SK-N-SH treated with all-trans-retinoic acid at 6 μM for 48 hours (cell line): ENCODE measurements around the gene TBX1.

Source experiments
- ATAC-seq: fragments of 200-7000 bp; cut with Tn5 transposase; 3 replicates; pipeline ENCODE4 v1.9.1; 2020; ENCODE audit warnings: mild to moderate bottlenecking, moderate library complexity
- ARNTL ChIP-seq: fragments of 450-650 bp; formaldehyde crosslinking; IDR thresholded peaks from 2 replicates; pipeline ENCODE4 v1.5.0; 2020; ENCODE audit warnings: low read depth, mild to moderate bottlenecking, moderate library complexity, borderline replicate concordance
- BACH2 ChIP-seq: fragments of 250-450 bp; sonication (Bioruptor Pico); IDR thresholded peaks from 2 replicates; pipeline ENCODE4 v1.9.0; 2021; ENCODE audit warnings: mild to moderate bottlenecking, borderline replicate concordance
- CSRNP3 ChIP-seq: fragments of 250-450 bp; sonication (Bioruptor Pico); IDR thresholded peaks from 2 replicates; pipeline ENCODE4 v1.5.1; 2021; ENCODE audit warnings: mild to moderate bottlenecking, moderate library complexity
- ESRRG ChIP-seq: fragments of 250-450 bp; sonication (Bioruptor Pico); IDR thresholded peaks from 2 replicates; pipeline ENCODE4 v1.6.1; 2021; ENCODE audit warnings: mild to moderate bottlenecking
- GLIS3 ChIP-seq: fragments of 250-450 bp; sonication (Bioruptor Pico); IDR thresholded peaks from 2 replicates; pipeline ENCODE4 v1.5.0; 2020; ENCODE audit warnings: mild to moderate bottlenecking, moderate library complexity
- PATZ1 ChIP-seq: fragments of 250-450 bp; sonication (Bioruptor Pico); IDR thresholded peaks from 2 replicates; pipeline ENCODE4 v1.8.0; 2020; ENCODE audit warnings: mild to moderate bottlenecking, moderate library complexity, borderline replicate concordance
- POU6F1 ChIP-seq: fragments of 250-450 bp; sonication (Bioruptor Pico); IDR thresholded peaks from 2 replicates; pipeline ENCODE4 v1.8.0; 2021; ENCODE audit warnings: low read depth, mild to moderate bottlenecking, moderate library complexity, borderline replicate concordance
- PPARA ChIP-seq: fragments of 250-450 bp; sonication (Bioruptor Pico); IDR thresholded peaks from 2 replicates; pipeline ENCODE4 v1.5.0; 2020; ENCODE audit warnings: mild to moderate bottlenecking, borderline replicate concordance
- RARB ChIP-seq: fragments of 250-450 bp; sonication (Bioruptor Pico); IDR thresholded peaks from 2 replicates; pipeline ENCODE4 v1.8.0; 2021; ENCODE audit warnings: mild to moderate bottlenecking, moderate library complexity
- SNAI2 ChIP-seq: fragments of 250-450 bp; sonication (Bioruptor Pico); IDR thresholded peaks from 2 replicates; pipeline ENCODE4 v1.5.0; 2020; ENCODE audit warnings: mild to moderate bottlenecking, moderate library complexity
- TCF4 ChIP-seq: fragments of 250-450 bp; sonication (Bioruptor Pico); IDR thresholded peaks from 2 replicates; pipeline ENCODE4 v1.8.0; 2021; ENCODE audit warnings: mild to moderate bottlenecking, moderate library complexity, borderline replicate concordance
- ZC3H10 ChIP-seq: fragments of 250-450 bp; sonication (Bioruptor Pico); IDR thresholded peaks from 2 replicates; pipeline ENCODE4 v1.5.1; 2021; ENCODE audit warnings: mild to moderate bottlenecking, moderate library complexity
- ZFP3 ChIP-seq: fragments of 250-450 bp; sonication (Bioruptor Pico); IDR thresholded peaks from 2 replicates; pipeline ENCODE4 v1.5.0; 2020; ENCODE audit warnings: mild to moderate bottlenecking, moderate library complexity
- ZFP30 ChIP-seq: fragments of 450-650 bp; formaldehyde crosslinking; IDR thresholded peaks from 2 replicates; pipeline ENCODE4 v1.5.0; 2022; ENCODE audit warnings: mild to moderate bottlenecking, moderate library complexity
- ZNF565 ChIP-seq: fragments of 450-650 bp; formaldehyde crosslinking; conservative IDR thresholded peaks from 2 replicates; pipeline ENCODE4 v1.5.0; 2020; ENCODE audit warnings: low read depth, mild to moderate bottlenecking, moderate library complexity
- ZNF70 ChIP-seq: fragments of 450-650 bp; formaldehyde crosslinking; IDR thresholded peaks from 2 replicates; pipeline ENCODE4 v1.5.0; 2020; ENCODE audit warnings: mild to moderate bottlenecking, moderate library complexity
- ZNF8 ChIP-seq: fragments of 450-650 bp; formaldehyde crosslinking; IDR thresholded peaks from 2 replicates; pipeline ENCODE4 v1.5.0; 2020; ENCODE audit warnings: mild to moderate bottlenecking, moderate library complexity

TBX1 gene

GRCh38 chr22:19760058-19760950 lies at the start of gene TBX1:
Gene TBX1, plus strand, starts transcription at chr22:19760778. Its CDS starts 66 bp downstream, at chr22:19760844.
- no peak for ATAC-seq
- TF ChIP-seq POU6F1 (no peak), ARNTL (CRISPR knock-in tag) (no peak), GLIS3 (CRISPR knock-in tag) (no peak), TCF4 (CRISPR knock-in tag) (no peak), ZC3H10 (CRISPR knock-in tag) (no peak), PATZ1 (no peak)
- TF ChIP-seq, all 23 proteins: peak for 0

GRCh38 chr22:19713245-19713644 lies 47.3 kb upstream of the TBX1 start:
- ATAC-seq: no peak
- TF ChIP-seq GLIS3 (CRISPR knock-in tag): no peak
- TF ChIP-seq POU6F1: no peak
- TF ChIP-seq ZC3H10 (CRISPR knock-in tag): no peak
- no peak for TF ChIP-seq ZFP3 (CRISPR knock-in tag)
- no peak for TF ChIP-seq ZNF8
- TF ChIP-seq ZNF70 (CRISPR knock-in tag): no peak
- TF ChIP-seq PPARA (CRISPR knock-in tag): no peak
- TF ChIP-seq SNAI2: no peak
- no peak for TF ChIP-seq ESRRG
- TF ChIP-seq ZNF565 (CRISPR knock-in tag): no peak
- TF ChIP-seq PATZ1: no peak
- TF ChIP-seq ARNTL (CRISPR knock-in tag): no peak
- TF ChIP-seq BACH2: no peak
- TF ChIP-seq CSRNP3 (CRISPR knock-in tag): no peak
- no peak for TF ChIP-seq RARB (CRISPR knock-in tag)
- TF ChIP-seq ZFP30 (CRISPR knock-in tag): no peak
- TF ChIP-seq, all 23 proteins: peak for 0

GRCh38 chr22:19713650-19714311 lies 46.8 kb upstream of the TBX1 start:
- TF ChIP-seq CSRNP3 (CRISPR knock-in tag): no peak
- no peak; the same call in 2 of the 3 replicates for ATAC-seq
